ENCODE data around the gene ETV3L.
"Not testable (repeated sequence)": the region's sequence is repeated elsewhere in the genome, so short reads cannot be mapped to it uniquely, and the experiment has no call there.

Gene ETV3L

GRCh38 chr1:157069601-157070000, 30.0 kb downstream of the ETV3L start:
- H3K4me3 ChIP-seq (IDR thresholded peaks at IDR 0.05; ENCODE audit: insufficient read depth, low read depth, low read length) = no peak overlapping the region
- H2AFZ ChIP-seq (ENCODE audit: low read depth) = no peak overlapping the region
- H3K79me2 ChIP-seq (ENCODE audit: insufficient read depth, low read depth) = no peaks in the 10 kb centered on the region
- H3K27ac ChIP-seq = no peak overlapping the region
- no peak overlapping the region for H3K4me2 ChIP-seq
- no peaks in the 10 kb centered on the region for H4K20me1 ChIP-seq (ENCODE audit: insufficient read depth)
- no peaks in the 10 kb centered on the region for H3K4me1 ChIP-seq (ENCODE audit: low read depth, poor library complexity, severe bottlenecking)
- no peaks in the 10 kb centered on the region for H3K27me3 ChIP-seq (ENCODE audit: insufficient read depth, low read depth)
- H3K9ac ChIP-seq = no peak overlapping the region
- H3K36me3 ChIP-seq (ENCODE audit: insufficient read depth) = no peaks in the 10 kb centered on the region
- no peak for TF ChIP-seq CTCF (conservative IDR thresholded peaks at IDR 0.05; ENCODE audit: low read depth, low read length)

- not testable (repeated sequence) for H3K4me2 ChIP-seq; H3K4me3 ChIP-seq (IDR thresholded peaks at IDR 0.05; ENCODE audit: insufficient read depth, low read depth, low read length); H2AFZ ChIP-seq (ENCODE audit: low read depth); H3K36me3 ChIP-seq (ENCODE audit: insufficient read depth); H3K27me3 ChIP-seq (ENCODE audit: insufficient read depth, low read depth); H3K27ac ChIP-seq; H3K4me1 ChIP-seq (ENCODE audit: low read depth, poor library complexity, severe bottlenecking); H4K20me1 ChIP-seq (ENCODE audit: insufficient read depth); H3K9ac ChIP-seq; H3K79me2 ChIP-seq (ENCODE audit: insufficient read depth, low read depth)
These were observed 40.4 kb downstream of the ETV3L start for GRCh38 chr1:157059241-157059640.

- Histone ChIP-seq H3K9ac (no peak overlapping the region), H2AFZ (ENCODE audit: low read depth) (no peak overlapping the region), H3K4me3 (IDR thresholded peaks at IDR 0.05; ENCODE audit: insufficient read depth, low read depth, low read length) (no peak overlapping the region), H3K4me1 (ENCODE audit: low read depth, poor library complexity, severe bottlenecking) (no peaks in the 10 kb centered on the region), H4K20me1 (ENCODE audit: insufficient read depth) (no peaks in the 10 kb centered on the region), H3K27me3 (ENCODE audit: insufficient read depth, low read depth) (no peaks in the 10 kb centered on the region), H3K36me3 (ENCODE audit: insufficient read depth) (no peaks in the 10 kb centered on the region), H3K79me2 (ENCODE audit: insufficient read depth, low read depth) (no peaks in the 10 kb centered on the region), H3K4me2 (no peak overlapping the region), H3K27ac (no peak overlapping the region)
- TF ChIP-seq CTCF (conservative IDR thresholded peaks at IDR 0.05; ENCODE audit: low read depth, low read length) = no peak
These were observed 43.3 kb downstream of the ETV3L start for GRCh38 chr1:157056269-157056668.

GRCh38 chr1:157055729-157056128, 43.9 kb downstream of the ETV3L start:
- H3K36me3 ChIP-seq (ENCODE audit: insufficient read depth); H3K9ac ChIP-seq; H3K4me2 ChIP-seq; H3K4me3 ChIP-seq (IDR thresholded peaks at IDR 0.05; ENCODE audit: insufficient read depth, low read depth, low read length); H3K27ac ChIP-seq; H3K4me1 ChIP-seq (ENCODE audit: low read depth, poor library complexity, severe bottlenecking); H4K20me1 ChIP-seq (ENCODE audit: insufficient read depth); H3K27me3 ChIP-seq (ENCODE audit: insufficient read depth, low read depth); H3K79me2 ChIP-seq (ENCODE audit: insufficient read depth, low read depth); H2AFZ ChIP-seq (ENCODE audit: low read depth): not testable (repeated sequence)

DNA sequence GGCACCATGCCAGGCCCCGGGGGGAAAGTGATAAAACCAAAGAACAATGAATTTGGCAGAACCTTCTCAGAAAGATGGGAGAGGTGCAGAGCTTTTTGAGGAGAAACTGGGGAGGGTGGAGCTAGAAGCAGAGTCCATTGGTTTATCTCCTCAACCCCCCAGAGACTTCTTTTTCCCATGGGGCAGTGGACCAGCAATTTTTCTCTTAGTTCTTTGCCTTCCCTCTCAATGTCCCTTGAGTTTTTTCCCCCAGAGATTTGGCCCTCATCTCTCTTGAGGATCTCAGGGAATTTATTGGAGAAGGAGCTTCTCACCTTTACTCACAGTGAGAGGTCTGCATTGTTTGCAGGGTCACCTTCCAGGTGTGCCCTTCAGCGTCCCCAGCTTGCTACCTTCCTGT, 48.8 kb downstream of the ETV3L start:
- Histone ChIP-seq H3K27me3 (ENCODE audit: insufficient read depth, low read depth) (no peaks in the 10 kb centered on the region), H4K20me1 (ENCODE audit: insufficient read depth) (no peaks in the 10 kb centered on the region), H2AFZ (ENCODE audit: low read depth) (no peak overlapping the region), H3K4me2 (no peak overlapping the region), H3K36me3 (ENCODE audit: insufficient read depth) (no peaks in the 10 kb centered on the region), H3K9ac (no peak overlapping the region), H3K4me1 (ENCODE audit: low read depth, poor library complexity, severe bottlenecking) (peaks cover 6% of the 10 kb centered on the region), H3K4me3 (IDR thresholded peaks at IDR 0.05; ENCODE audit: insufficient read depth, low read depth, low read length) (no peak overlapping the region), H3K79me2 (ENCODE audit: insufficient read depth, low read depth) (no peaks in the 10 kb centered on the region), H3K27ac (no peak overlapping the region)
- TF ChIP-seq CTCF (conservative IDR thresholded peaks at IDR 0.05; ENCODE audit: low read depth, low read length) = no peak

Measured in KMS-11 (cell line).